ENCODE results near the gene TLCD3A. TPM values are rescaled to one million over a fixed set of nuclear protein-coding genes. Genes with fewer than 3 reads are reported as not detected.

TLCD3A gene
- total RNA-seq, 1 donor from 2014 or later: 25.8 TPM

- no peak for TF ChIP-seq CTCF (IDR thresholded peaks at IDR 0.05; ENCODE audit: insufficient read depth, low read depth, low read length)
- TF ChIP-seq EZH2 (IDR thresholded peaks at IDR 0.05; ENCODE audit: insufficient read depth, low read length): no peak
- Histone ChIP-seq H3K9ac (ENCODE audit: low read length) (no peak overlapping the region), H3K27me3 (ENCODE audit: insufficient read depth, low read length) (no peaks in the 10 kb centered on the region), H3K36me3 (ENCODE audit: insufficient read depth, low read length) (peaks cover 30% of the 10 kb centered on the region), H3K9me3 (ENCODE audit: insufficient read depth, low read depth, low read length) (no peaks in the 10 kb centered on the region), H4K20me1 (ENCODE audit: insufficient read depth, low read length) (peaks cover 76% of the 10 kb centered on the region), H3K27ac (ENCODE audit: low read depth, low read length) (no peak overlapping the region), H3K4me1 (ENCODE audit: insufficient read depth, low read length) (peaks cover 18% of the 10 kb centered on the region), H3K4me3 (ENCODE audit: insufficient read depth, low read depth, low read length) (no peak overlapping the region), H3K79me2 (ENCODE audit: insufficient read depth, low read length) (peaks cover 64% of the 10 kb centered on the region), H3K4me2 (ENCODE audit: low read length) (no peak overlapping the region), H2AFZ (ENCODE audit: low read depth, low read length) (no peak overlapping the region)
- H3K9me3 Mint-ChIP-seq (ENCODE audit: unreplicated experiment): no peaks in the 10 kb centered on the region
- H3K36me3 Mint-ChIP-seq (ENCODE audit: low read depth, unreplicated experiment): peaks cover 28% of the 10 kb centered on the region
- H3K27ac Mint-ChIP-seq (ENCODE audit: unreplicated experiment): no peak overlapping the region
- DNase-seq (ENCODE audit: low read depth) (no peak), FAIRE-seq (no peak)
- no peaks in the 10 kb centered on the region for H3K27me3 Mint-ChIP-seq (ENCODE audit: low read depth, unreplicated experiment)
- H3K4me3 Mint-ChIP-seq (ENCODE audit: unreplicated experiment): no peak overlapping the region
- peaks cover 5% of the 10 kb centered on the region for H3K4me1 Mint-ChIP-seq (ENCODE audit: low read depth, unreplicated experiment)
Observed at GRCh38 chr17:737561-738113, 5.2 kb downstream of the TLCD3A start.

- H3K4me3 Mint-ChIP-seq (ENCODE audit: unreplicated experiment): no peak overlapping the region
- H3K4me1 ChIP-seq (ENCODE audit: insufficient read depth, low read length): peaks cover 4% of the 10 kb centered on the region
- H3K9ac ChIP-seq (ENCODE audit: low read length): no peak overlapping the region
- H3K36me3 ChIP-seq (ENCODE audit: insufficient read depth, low read length): peaks cover 50% of the 10 kb centered on the region
- FAIRE-seq (no peak), DNase-seq (ENCODE audit: low read depth) (no peak)
- H3K4me1 Mint-ChIP-seq (ENCODE audit: low read depth, unreplicated experiment): no peaks in the 10 kb centered on the region
- H3K27me3 ChIP-seq (ENCODE audit: insufficient read depth, low read length): no peaks in the 10 kb centered on the region
- H3K4me3 ChIP-seq (ENCODE audit: insufficient read depth, low read depth, low read length): no peak overlapping the region
- H2AFZ ChIP-seq (ENCODE audit: low read depth, low read length): no peak overlapping the region
- no peaks in the 10 kb centered on the region for H3K27me3 Mint-ChIP-seq (ENCODE audit: low read depth, unreplicated experiment)
- H3K4me2 ChIP-seq (ENCODE audit: low read length): peak overlapping the region; percentile 15
- TF ChIP-seq EZH2 (IDR thresholded peaks at IDR 0.05; ENCODE audit: insufficient read depth, low read length) (no peak), CTCF (IDR thresholded peaks at IDR 0.05; ENCODE audit: insufficient read depth, low read depth, low read length) (no peak)
- H3K79me2 ChIP-seq (ENCODE audit: insufficient read depth, low read length): peaks cover 52% of the 10 kb centered on the region
- peaks cover 79% of the 10 kb centered on the region for H4K20me1 ChIP-seq (ENCODE audit: insufficient read depth, low read length)
- no peak overlapping the region for H3K27ac Mint-ChIP-seq (ENCODE audit: unreplicated experiment)
- no peak overlapping the region for H3K27ac ChIP-seq (ENCODE audit: low read depth, low read length)
- H3K36me3 Mint-ChIP-seq (ENCODE audit: low read depth, unreplicated experiment): peaks cover 40% of the 10 kb centered on the region
- peaks cover 2% of the 10 kb centered on the region for H3K9me3 Mint-ChIP-seq (ENCODE audit: unreplicated experiment)
- H3K9me3 ChIP-seq (ENCODE audit: insufficient read depth, low read depth, low read length): no peaks in the 10 kb centered on the region
Observed at GRCh38 chr17:740240-741017, 8.0 kb downstream of the TLCD3A start.
